K562 (cell line): ENCODE results near the gene FBXO28. TPM values are rescaled to one million over a fixed set of nuclear protein-coding genes. Genes with fewer than 3 reads are reported as not detected.
A peak's percentile ranks its signal among the peaks of the same experiment; 100 is the strongest.

Source experiments
- ARNT ChIP-seq, 2 experiments: fragments of 450-650 bp; IDR thresholded peaks; 2 replicates each; pipeline ENCODE4 v1.6.1; 2016; ENCODE audit warnings: mild to moderate bottlenecking in 1 of 2
- CHD4 ChIP-seq: fragments of 200-600 bp; sonication (generic); IDR thresholded peaks from 3 replicates; pipeline ENCODE4 v1.6.1; 2012; ENCODE audit warnings: low read depth, mild to moderate bottlenecking, mixed read lengths, low read length, inconsistent platforms; ENCODE audit not compliant: insufficient read depth, insufficient replicate concordance, poor library complexity, severe bottlenecking
- MECOM ChIP-seq: fragments of 250-450 bp; sonication (Bioruptor Pico); IDR thresholded peaks from 2 replicates; pipeline ENCODE4 v1.8.0; 2022; ENCODE audit warnings: inconsistent platforms
- NONO ChIP-seq, 2 experiments: fragments of 200-400 bp in 1 of 2; fragments of 450-650 bp in 1 of 2; formaldehyde crosslinking in 1 of 2; IDR thresholded peaks; 2 replicates each; pipeline ENCODE4 v1.6.1; 2017; ENCODE audit warnings: low read depth in 2 of 2, mild to moderate bottlenecking in 2 of 2, moderate library complexity in 2 of 2, low read length in 1 of 2
- TEAD4 ChIP-seq, 2 experiments: sonication (generic) in 1 of 2; formaldehyde crosslinking in 1 of 2; IDR thresholded peaks; 2 replicates each; pipeline versions ENCODE4 v1.6.1 to v1.8.0; 2012 to 2022; ENCODE audit warnings: borderline replicate concordance in 1 of 2, inconsistent platforms in 1 of 2, low read length in 1 of 2, mild to moderate bottlenecking in 1 of 2, missing genetic modification reagents in 1 of 2
- THAP7 ChIP-seq: fragments of 250-450 bp; sonication (Bioruptor Pico); IDR thresholded peaks from 2 replicates; pipeline ENCODE4 v1.5.0; 2021
- ZBTB1 ChIP-seq: sonication (generic); formaldehyde crosslinking; IDR thresholded peaks from 2 replicates; pipeline ENCODE4 v1.8.1; 2023; ENCODE audit warnings: missing genetic modification reagents, low read depth, mild to moderate bottlenecking, borderline replicate concordance
- polyA plus RNA-seq, 8 experiments: library from polyadenylated mRNA; depleted of rRNA in 4 of 8; stranded (reverse) in 5 of 8; unstranded in 3 of 8; fragments of >200 nt; fragmentation: Nextera tagmentation in 2 of 8; fragmentation: Illumina TruSeq in 1 of 8; extraction: Ambion mirVana in 2 of 8; extraction: Trizol in 1 of 8; gene quantifications; 2 replicates each; pipeline versions ENCODE4 v1.2.1 to v1.2.3, GENCODE V29; 2011 to 2014; ENCODE audit warnings: inconsistent platforms in 1 of 8, missing spikeins in 1 of 8
- total RNA-seq, 7 experiments: library from RNA; depleted of rRNA in 6 of 7; stranded (reverse); fragments of >200 nt in 6 of 7; fragmentation: Illumina TruSeq in 2 of 7; extraction: Trizol in 2 of 7; gene quantifications; 2 replicates each; pipeline versions ENCODE4 v1.2.1 to v1.2.3, GENCODE V29; 2011 to 2021; ENCODE audit warnings: low replicate concordance in 1 of 7
- TF ChIP-seq, protein P1 (sequence below): fragments of 200-800 bp; sonication (Bioruptor generic); IDR thresholded peaks from 2 replicates; pipeline ENCODE4 v1.6.1; 2016; ENCODE audit warnings: missing genetic modification characterization, missing compliant biosample characterization
- TF ChIP-seq, protein P2 (sequence below): sonication (generic); formaldehyde crosslinking; IDR thresholded peaks from 2 replicates; pipeline ENCODE4 v1.8.0; 2022; ENCODE audit warnings: missing genetic modification reagents, mild to moderate bottlenecking, borderline replicate concordance

FBXO28 gene
- total and polyA plus RNA-seq, 9 of the 15 experiments (the other 6 are each of a cell fraction or from before 2014, with no cell fraction given), result 4.1 to 34.8 (median 25.3) TPM

DNA sequence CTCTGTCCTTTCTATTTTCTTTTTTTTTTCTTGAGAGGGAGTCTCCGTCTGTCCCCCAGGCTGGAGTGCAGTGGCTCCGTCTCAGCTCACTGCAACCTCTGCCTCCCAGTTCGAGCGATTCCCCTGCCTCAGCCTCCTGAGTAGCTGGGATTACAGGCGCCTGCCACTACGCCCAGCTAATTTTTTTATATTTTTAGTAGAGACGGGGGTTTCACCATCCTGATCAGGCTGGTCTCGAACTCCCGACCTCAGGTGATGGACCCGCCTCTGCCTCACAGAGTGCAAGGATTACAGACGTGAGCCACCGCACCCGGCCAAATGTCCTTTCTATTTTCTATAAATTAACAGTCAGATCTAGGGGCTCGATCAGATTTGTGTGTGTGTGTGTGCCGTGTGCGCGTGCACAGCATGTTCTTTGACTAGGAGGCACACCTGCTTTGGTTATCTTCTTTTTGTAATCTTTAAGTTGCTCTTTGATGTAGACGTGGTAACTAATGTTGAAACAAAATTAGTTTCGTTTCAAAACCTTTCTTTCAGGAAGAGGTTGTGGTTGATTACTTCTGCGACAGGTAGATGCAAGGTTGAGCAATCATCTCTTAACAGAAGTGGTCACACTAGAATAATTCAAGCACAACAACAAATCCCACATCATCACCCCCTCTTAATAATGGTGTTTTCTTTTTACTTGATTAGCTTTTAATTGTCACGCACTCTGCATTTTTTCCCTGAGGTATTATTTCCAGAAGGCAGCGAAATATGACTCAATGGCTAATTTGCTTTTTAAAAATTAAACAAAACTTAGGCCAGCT, 68.3 kb downstream of the FBXO28 start (continued):
- TF ChIP-seq MECOM, result peak; percentile 12; the same call in 1 of the 2 replicates
- TF ChIP-seq, protein P1, sequence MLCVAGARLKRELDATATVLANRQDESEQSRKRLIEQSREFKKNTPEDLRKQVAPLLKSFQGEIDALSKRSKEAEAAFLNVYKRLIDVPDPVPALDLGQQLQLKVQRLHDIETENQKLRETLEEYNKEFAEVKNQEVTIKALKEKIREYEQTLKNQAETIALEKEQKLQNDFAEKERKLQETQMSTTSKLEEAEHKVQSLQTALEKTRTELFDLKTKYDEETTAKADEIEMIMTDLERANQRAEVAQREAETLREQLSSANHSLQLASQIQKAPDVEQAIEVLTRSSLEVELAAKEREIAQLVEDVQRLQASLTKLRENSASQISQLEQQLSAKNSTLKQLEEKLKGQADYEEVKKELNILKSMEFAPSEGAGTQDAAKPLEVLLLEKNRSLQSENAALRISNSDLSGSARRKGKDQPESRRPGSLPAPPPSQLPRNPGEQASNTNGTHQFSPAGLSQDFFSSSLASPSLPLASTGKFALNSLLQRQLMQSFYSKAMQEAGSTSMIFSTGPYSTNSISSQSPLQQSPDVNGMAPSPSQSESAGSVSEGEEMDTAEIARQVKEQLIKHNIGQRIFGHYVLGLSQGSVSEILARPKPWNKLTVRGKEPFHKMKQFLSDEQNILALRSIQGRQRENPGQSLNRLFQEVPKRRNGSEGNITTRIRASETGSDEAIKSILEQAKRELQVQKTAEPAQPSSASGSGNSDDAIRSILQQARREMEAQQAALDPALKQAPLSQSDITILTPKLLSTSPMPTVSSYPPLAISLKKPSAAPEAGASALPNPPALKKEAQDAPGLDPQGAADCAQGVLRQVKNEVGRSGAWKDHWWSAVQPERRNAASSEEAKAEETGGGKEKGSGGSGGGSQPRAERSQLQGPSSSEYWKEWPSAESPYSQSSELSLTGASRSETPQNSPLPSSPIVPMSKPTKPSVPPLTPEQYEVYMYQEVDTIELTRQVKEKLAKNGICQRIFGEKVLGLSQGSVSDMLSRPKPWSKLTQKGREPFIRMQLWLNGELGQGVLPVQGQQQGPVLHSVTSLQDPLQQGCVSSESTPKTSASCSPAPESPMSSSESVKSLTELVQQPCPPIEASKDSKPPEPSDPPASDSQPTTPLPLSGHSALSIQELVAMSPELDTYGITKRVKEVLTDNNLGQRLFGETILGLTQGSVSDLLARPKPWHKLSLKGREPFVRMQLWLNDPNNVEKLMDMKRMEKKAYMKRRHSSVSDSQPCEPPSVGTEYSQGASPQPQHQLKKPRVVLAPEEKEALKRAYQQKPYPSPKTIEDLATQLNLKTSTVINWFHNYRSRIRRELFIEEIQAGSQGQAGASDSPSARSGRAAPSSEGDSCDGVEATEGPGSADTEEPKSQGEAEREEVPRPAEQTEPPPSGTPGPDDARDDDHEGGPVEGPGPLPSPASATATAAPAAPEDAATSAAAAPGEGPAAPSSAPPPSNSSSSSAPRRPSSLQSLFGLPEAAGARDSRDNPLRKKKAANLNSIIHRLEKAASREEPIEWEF, result no peak
- TF ChIP-seq CHD4, result peak; percentile 40
- no peak for TF ChIP-seq NONO (IDR thresholded peaks at IDR 0.05; ENCODE audit: low read depth in 2 of 2, low read length in 1 of 2)
- TF ChIP-seq ZBTB1 (CRISPR knock-in tag), result no peak
- TF ChIP-seq THAP7 (CRISPR knock-in tag), result no peak
- TF ChIP-seq ARNT (IDR thresholded peaks at IDR 0.05), result 0 out of 4 replicates have a peak, but pooled peaks of 1 of the 2 experiments have one; percentile 32
- TF ChIP-seq TEAD4 (IDR thresholded peaks at IDR 0.05; ENCODE audit: low read length), result no peak
- no peak for TF ChIP-seq TEAD4 (CRISPR knock-in tag; IDR thresholded peaks at IDR 0.05; ENCODE audit: borderline replicate concordance)
- TF ChIP-seq, protein P2, sequence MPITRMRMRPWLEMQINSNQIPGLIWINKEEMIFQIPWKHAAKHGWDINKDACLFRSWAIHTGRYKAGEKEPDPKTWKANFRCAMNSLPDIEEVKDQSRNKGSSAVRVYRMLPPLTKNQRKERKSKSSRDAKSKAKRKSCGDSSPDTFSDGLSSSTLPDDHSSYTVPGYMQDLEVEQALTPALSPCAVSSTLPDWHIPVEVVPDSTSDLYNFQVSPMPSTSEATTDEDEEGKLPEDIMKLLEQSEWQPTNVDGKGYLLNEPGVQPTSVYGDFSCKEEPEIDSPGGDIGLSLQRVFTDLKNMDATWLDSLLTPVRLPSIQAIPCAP (CRISPR knock-in tag), result no peak
